GM18526 (cell line): ENCODE results near the gene RSAD2.

Source experiments
- POLR2A ChIP-seq: IDR thresholded peaks from 3 replicates; pipeline ENCODE4 v1.6.1; 2011; ENCODE audit not compliant: insufficient read length; ENCODE audit errors: extremely low read depth

The RSAD2 gene

GRCh38 chr2:6881516-6881915 lies 3.9 kb downstream of the RSAD2 start:
- TF ChIP-seq POLR2A, result no peak

GRCh38 chr2:6883448-6884122 lies 6.0 kb downstream of the RSAD2 start:
- no peak for TF ChIP-seq POLR2A

GRCh38 chr2:6885551-6885950 lies 8.0 kb downstream of the RSAD2 start:
- TF ChIP-seq POLR2A, result no peak

DNA sequence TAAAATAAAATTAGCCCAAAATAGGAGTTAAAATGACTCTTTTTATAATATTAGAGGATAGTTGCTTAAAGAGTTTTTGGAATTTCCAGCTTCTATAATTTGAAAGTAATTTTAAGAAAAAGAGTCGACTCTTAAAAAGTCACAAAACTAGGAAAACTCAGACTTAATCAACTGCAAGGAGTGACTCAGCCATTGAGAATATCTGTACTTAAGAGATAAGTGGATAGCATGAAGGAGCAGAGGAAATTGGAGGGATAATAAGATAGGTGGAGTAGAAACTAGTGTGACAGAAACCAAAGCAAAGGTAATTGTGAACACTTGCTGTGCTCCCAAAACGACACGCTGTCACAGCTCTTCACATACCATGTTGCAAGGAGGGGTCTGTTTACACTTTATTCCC lies 8.4 kb downstream of the RSAD2 start:
- TF ChIP-seq POLR2A, result no peak

GRCh38 chr2:6887751-6888192 lies 10.2 kb downstream of the RSAD2 start:
- TF ChIP-seq POLR2A, result no peak

GRCh38 chr2:6888724-6889123 lies 11.1 kb downstream of the RSAD2 start:
- no peak for TF ChIP-seq POLR2A

GRCh38 chr2:6893876-6894482 lies 16.4 kb downstream of the RSAD2 start:
- TF ChIP-seq POLR2A, result no peak

DNA sequence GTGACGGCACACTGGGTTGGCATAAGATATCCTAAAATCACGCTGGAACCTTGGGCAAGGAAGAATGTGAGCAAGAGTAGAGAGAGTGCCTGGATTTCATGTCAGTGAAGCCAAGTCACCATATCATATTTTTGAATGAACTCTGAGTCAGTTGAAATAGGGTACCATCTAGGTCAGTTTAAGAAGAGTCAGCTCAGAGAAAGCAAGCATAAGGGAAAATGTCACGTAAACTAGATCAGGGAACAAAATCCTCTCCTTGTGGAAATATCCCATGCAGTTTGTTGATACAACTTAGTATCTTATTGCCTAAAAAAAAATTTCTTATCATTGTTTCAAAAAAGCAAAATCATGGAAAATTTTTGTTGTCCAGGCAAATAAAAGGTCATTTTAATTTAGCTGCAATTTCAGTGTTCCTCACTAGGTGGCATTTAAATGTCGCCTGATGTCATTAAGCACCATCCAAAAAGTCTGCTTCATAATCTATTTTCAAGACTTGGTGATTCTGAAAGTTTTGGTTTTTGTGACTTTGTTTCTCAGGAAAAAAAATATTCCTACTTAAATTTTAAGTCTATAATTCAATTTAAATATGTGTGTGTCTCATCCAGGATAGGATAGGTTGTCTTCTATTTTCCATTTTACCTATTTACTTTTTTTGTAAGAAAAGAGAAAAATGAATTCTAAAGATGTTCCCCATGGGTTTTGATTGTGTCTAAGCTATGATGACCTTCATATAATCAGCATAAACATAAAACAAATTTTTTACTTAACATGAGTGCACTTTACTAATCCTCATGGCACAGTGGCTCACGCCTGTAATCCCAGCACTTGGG lies 19.6 kb downstream of the RSAD2 start:
- TF ChIP-seq POLR2A, result no peak

DNA sequence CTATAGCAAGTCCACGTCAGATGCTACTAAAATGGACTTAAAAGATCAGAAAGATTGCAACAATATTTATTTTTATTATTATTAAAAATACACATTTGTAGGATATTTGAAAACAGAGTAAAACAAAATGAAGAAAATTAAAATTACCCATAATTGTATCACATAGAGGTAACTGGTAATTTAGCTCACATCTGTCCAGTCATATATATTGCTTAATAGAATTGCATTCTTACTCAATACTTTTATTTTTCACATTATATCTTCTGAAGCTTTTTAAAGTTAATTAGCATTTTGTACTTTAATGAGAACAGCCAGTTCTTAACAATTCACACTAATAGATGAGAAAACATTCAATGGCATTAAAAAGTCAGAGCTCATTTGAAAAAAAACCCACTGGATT lies 28.1 kb downstream of the RSAD2 start:
- no peak for TF ChIP-seq POLR2A

DNA sequence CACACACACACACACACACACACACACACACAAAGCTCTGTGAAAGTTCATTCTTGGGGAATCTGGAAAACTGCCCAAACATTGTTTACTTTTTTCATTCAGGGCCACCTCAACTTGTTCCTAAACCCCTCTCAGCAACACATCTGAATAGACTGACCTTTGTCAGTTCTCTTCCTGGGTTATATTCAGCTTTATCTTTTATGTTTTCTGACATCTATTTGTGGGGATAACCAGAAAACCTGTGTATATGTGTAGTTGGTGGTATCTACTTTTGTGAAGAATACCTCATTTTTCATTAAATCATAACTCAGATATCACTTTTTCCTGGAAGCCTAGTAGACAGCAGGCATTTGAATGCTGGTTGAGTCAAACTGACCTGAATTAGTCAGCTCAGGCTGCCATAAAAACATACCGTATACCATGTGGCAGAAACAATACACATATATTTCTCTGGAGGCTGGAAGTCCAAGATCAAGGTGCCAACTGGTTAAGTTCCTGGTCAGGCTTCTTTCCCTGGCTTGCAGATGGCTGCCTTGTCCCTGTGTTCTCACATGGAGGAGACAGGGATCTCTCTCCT lies 28.7 kb downstream of the RSAD2 start:
- no peak for TF ChIP-seq POLR2A

GRCh38 chr2:6908291-6908690 lies 30.7 kb downstream of the RSAD2 start:
- TF ChIP-seq POLR2A, result no peak

DNA sequence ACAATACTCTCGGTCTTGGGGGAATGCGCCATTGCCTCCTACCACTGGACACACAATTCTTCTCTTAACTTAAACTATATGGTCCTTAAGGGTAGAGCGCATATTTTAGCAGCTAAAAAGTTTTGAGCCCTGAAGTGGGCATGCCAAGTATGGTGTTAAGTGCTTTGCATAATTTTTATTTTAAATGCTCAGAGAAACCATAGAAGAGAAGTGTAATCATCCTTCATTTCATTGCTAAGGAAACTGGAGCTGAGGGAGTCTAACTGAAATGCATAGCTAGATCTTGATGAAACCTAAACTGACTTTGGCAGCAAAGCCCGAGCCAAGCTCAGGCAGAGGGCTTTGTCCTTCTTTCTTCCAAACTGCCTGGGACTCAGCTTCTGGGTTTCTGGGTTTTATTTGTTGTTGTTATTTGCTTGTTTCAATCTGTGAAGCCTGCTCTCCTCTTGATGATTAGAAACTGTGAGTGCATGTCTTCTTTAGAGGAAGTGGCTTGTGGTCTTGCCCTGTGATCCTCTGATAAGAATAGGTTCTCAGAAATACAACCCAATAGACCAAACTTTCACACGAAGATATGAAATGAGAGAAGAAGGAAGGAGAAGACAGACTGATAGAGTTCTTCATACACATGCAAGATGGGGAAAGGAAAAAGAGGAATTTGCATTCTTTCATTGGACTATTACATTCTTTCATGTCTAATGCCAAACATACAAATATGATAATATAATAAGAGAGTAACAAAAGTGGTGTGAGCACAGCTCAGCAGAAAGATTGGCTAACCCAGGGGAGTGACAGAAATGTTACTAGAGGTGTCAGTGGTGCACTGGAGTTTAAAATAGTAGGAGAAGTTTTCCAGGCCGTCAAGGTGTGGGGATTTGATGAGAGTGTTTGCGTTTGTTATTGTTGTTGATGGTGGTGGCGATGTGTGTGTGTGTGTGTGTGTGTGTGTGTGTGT lies 32.1 kb downstream of the RSAD2 start:
- TF ChIP-seq POLR2A, result no peak

DNA sequence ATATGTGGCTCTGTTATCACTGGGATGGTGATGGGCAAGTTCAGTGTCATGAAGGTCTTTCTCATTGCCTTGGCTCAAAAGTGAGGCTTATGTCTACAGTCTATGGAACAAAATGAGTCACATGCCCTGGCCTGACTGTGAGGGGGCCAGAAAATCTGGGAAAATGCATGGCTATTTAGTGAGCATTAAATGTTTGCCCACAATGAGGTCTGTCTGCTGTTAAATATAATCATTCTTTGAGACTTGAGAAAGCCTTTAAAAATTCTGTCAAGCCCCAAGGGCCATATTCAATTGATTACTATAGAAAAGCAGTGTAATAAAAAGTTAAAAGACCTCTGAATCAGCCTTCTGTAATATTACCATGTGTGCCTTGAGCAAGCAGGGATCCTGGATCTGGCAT lies 34.1 kb downstream of the RSAD2 start:
- no peak for TF ChIP-seq POLR2A

GRCh38 chr2:6913415-6914157 lies 36.0 kb downstream of the RSAD2 start:
- TF ChIP-seq POLR2A, result no peak

DNA sequence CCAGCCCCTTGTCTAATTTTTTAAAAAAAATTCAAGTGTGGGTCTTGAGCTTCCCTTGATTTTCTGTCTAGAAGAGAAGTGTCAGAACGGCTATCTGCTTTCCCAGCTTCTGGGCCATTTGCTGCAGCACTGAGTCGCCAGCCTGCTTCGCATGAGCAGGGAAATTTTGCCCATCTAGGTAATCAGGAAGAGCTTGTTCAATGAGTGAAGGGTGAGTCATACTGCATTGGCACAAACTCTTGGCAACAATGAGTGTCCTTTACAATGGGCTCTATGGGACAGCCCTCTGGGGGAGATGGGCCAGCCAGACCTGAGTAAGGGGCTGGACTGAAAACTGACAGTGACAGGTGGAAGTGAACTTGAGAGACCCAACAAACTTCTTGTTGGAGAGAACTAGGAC lies 37.3 kb downstream of the RSAD2 start:
- TF ChIP-seq POLR2A, result no peak

DNA sequence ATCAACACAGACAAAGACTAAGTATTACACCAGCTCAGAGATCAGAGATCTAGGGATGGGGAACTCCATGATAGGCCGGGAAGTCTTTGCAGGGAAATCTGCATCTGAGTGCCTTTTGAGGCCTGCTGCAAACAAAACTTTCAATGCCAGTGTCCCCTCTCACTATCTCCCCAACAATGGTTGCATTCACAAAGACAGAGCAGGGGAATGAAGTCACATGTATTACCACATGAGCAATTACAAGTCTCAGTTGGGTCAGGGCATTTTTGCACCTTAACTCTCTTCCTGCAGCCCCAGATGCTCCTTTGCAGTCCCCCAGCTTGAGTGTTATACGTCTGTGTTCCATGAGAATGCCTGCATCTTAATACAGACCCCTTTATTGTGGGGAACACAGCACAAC lies 37.8 kb downstream of the RSAD2 start:
- no peak for TF ChIP-seq POLR2A
